T-cell (primary cell): ENCODE results near the gene SLC32A1. TPM values are rescaled to one million over a fixed set of nuclear protein-coding genes. Genes with fewer than 3 reads are reported as not detected.

Experiments
- ATAC-seq, 4 experiments: fragments of 200-7000 bp in 3 of 4; fragments of 150-1000 bp in 1 of 4; cut with Tn5 transposase; replicated peaks in 1 of 4; 1 replicate in 3 of 4; 2 replicates in 1 of 4; pipeline ENCODE4 v1.10.0; 2021; ENCODE audit warnings: moderate library complexity in 3 of 4, mild to moderate bottlenecking in 2 of 4, moderate number of reproducible peaks in 1 of 4
- CTCF ChIA-PET, 2 donors: fragments of 300-600 bp; sonication (Branson Sonifier 250); formaldehyde crosslinking; loops; one replicate each; lab custom pipeline; 2022; ENCODE audit warnings: antibody characterized with exemption in 2 of 2; lab: Charles Lee
- POLR2A ChIA-PET, 2 donors: fragments of 300-600 bp; sonication (Branson Sonifier 250); formaldehyde crosslinking; loops; one replicate each; lab custom pipeline; 2022; ENCODE audit warnings: antibody characterized with exemption in 2 of 2; lab: Charles Lee
- DNase-seq, 35 experiments: peaks; one replicate each; pipeline versions ENCODE4 v3.0.0 to v3.0.0-alpha.2; 2013 to 2023
- H3K27ac ChIP-seq: one replicate; pipeline ENCODE4 v1.5.1; 2013; ENCODE audit warnings: low read length
- H3K27me3 ChIP-seq, 2 experiments: replicated peaks in 1 of 2; 1 replicate in 1 of 2; 2 replicates in 1 of 2; pipeline versions ENCODE4 v1.6.1 to v1.7.0; 2013; ENCODE audit warnings: low read length in 1 of 2, mixed read lengths in 1 of 2; ENCODE audit not compliant: control insufficient read depth in 2 of 2, insufficient read depth in 2 of 2; ENCODE audit errors: extremely low read depth in 1 of 2
- H3K36me3 ChIP-seq, 2 donors: 1 replicate in 1 of 2; 2 replicates in 1 of 2; pipeline versions ENCODE4 v1.6.1 to v1.7.0; 2013; ENCODE audit warnings: low read length in 1 of 2; ENCODE audit not compliant: control insufficient read depth in 2 of 2, insufficient read depth in 1 of 2; ENCODE audit errors: extremely low read depth in 1 of 2
- H3K4me1 ChIP-seq, 2 experiments: 1 replicate in 1 of 2; 2 replicates in 1 of 2; pipeline versions ENCODE4 v1.6.1 to v1.7.0; 2013; ENCODE audit warnings: low read length in 2 of 2, mixed read lengths in 1 of 2; ENCODE audit not compliant: insufficient read depth in 2 of 2, control insufficient read depth in 1 of 2; ENCODE audit errors: extremely low read depth in 1 of 2
- H3K4me3 ChIP-seq, 2 donors: 1 replicate in 1 of 2; 2 replicates in 1 of 2; pipeline versions ENCODE4 v1.5.1 to v1.7.0; 2013; ENCODE audit warnings: mild to moderate bottlenecking in 2 of 2, low read length in 1 of 2, moderate library complexity in 1 of 2; ENCODE audit not compliant: control insufficient read depth in 1 of 2; ENCODE audit errors: extremely low read depth in 1 of 2
- H3K9me3 ChIP-seq: 2 replicates; pipeline ENCODE4 v1.7.0; 2013
- H3K27ac Mint-ChIP-seq, 2 donors: one replicate each; pipeline ENCODE4 v1.8.0; 2020 to 2021; ENCODE audit warnings: mild to moderate bottlenecking in 2 of 2, mixed read lengths in 2 of 2
- H3K27me3 Mint-ChIP-seq, 2 donors: one replicate each; pipeline ENCODE4 v1.8.0; 2021 to 2022; ENCODE audit warnings: mixed read lengths in 2 of 2
- H3K36me3 Mint-ChIP-seq: one replicate; pipeline ENCODE4 v1.8.0; 2021; ENCODE audit warnings: mixed read lengths
- H3K4me1 Mint-ChIP-seq, 3 donors: one replicate each; pipeline ENCODE4 v1.8.0; 2020 to 2022; ENCODE audit warnings: mixed read lengths in 3 of 3, mild to moderate bottlenecking in 1 of 3
- H3K4me3 Mint-ChIP-seq, 3 donors: one replicate each; pipeline ENCODE4 v1.8.0; 2020 to 2022; ENCODE audit warnings: mild to moderate bottlenecking in 3 of 3, mixed read lengths in 3 of 3, moderate library complexity in 3 of 3
- H3K9me3 Mint-ChIP-seq, 3 donors: one replicate each; pipeline ENCODE4 v1.8.0; 2020 to 2022; ENCODE audit warnings: mixed read lengths in 3 of 3
- WGBS: methylation state at CpG from one replicate; pipeline ENCODE4 v1.1.5; 2013; ENCODE audit warnings: missing lambda C conversion rate; ENCODE audit not compliant: insufficient coverage; 5-methylcytosine and 5-hydroxymethylcytosine counted together
- total RNA-seq, 35 experiments: library from RNA in 6 of 35; stranded (reverse) in 6 of 35; fragments of 120-200 nt in 1 of 35; gene quantifications; one replicate each; pipeline versions ENCODE4 v1.2.1 to v1.2.4 and lab custom pipeline; 2013 to 2026

The SLC32A1 gene
- total RNA-seq, 5 donors from 2014 or later (not counting 1 experiment from before 2014, with no cell fraction given): not detected

DNA sequence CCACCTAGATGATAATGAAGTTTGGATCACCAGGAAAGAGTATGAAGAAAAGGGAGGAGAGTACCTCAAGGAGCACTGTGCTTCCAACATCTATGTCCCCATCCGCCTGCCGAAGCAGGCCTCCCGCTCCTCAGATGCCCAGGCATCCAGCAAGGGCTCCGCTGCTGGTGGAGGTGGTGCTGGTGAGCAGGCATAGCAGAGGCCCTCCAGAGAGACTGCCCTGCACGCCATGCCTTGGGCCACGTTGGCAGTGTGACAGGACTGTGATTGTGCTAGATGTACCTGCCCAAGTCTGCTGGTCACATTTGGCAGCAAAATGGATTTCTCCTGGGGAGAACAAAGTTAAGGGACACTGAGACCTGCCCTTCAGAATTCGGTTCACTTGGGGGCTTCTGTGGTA is 47.3 kb downstream of the SLC32A1 start:
- WGBS: 86% methylated on average over 5 of the region's 7 CpGs
- peaks cover 0 to 3% of the 10 kb centered on the region in 2 experiments for H3K4me1 ChIP-seq
- H3K36me3 ChIP-seq: peaks cover 11 to 67% of the 10 kb centered on the region in 2 donors
- no peak for ATAC-seq
- no peaks in the 10 kb centered on the region for H3K27me3 ChIP-seq
- no peak overlapping the region for H3K27ac ChIP-seq
- Mint-ChIP-seq H3K9me3 (peaks cover 0 to 13% (median 7%) of the 10 kb centered on the region in 3 donors), H3K4me3 (no peak overlapping the region), H3K36me3 (peaks cover 70% of the 10 kb centered on the region), H3K27ac (no peak overlapping the region), H3K27me3 (no peaks in the 10 kb centered on the region), H3K4me1 (peaks cover 0 to 3% (median 0%) of the 10 kb centered on the region in 3 donors)
- ChIA-PET CTCF (no interaction called here), POLR2A (interaction anchor here (0.5 to 0.6 kb wide), 2 partner anchors 18 to 286 kb away, joined by 4 to 8 read pairs; no protein-coding TSS in a partner anchor)
- DNase-seq: no peak
- no peak overlapping the region for H3K4me3 ChIP-seq
- no peaks in the 10 kb centered on the region for H3K9me3 ChIP-seq

DNA sequence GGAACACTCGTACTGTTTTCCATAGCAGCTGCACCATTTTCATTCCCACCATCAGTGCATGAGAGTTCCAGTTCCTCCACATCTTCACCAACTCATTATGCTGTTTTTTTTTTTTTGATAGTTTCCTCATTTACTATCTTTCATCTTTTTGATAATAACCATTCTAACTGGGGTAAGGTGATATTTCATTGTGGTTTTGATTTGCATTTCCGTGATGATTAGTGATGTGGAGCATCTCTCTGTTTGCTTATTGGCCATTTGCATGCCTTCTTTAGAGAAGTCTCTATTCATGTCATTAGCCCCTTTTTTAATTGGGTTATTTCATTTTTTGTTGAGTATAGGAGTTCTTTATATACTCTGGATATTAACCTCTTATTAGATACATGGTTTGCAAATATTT is 49.9 kb downstream of the SLC32A1 start:
- H3K4me3 ChIP-seq: no peak overlapping the region
- H3K27me3 Mint-ChIP-seq: no peaks in the 10 kb centered on the region
- peaks cover 0 to 13% (median 7%) of the 10 kb centered on the region in 3 donors for H3K9me3 Mint-ChIP-seq
- no peak overlapping the region for H3K27ac ChIP-seq
- H3K36me3 ChIP-seq: peaks cover 11 to 45% of the 10 kb centered on the region in 2 donors
- peaks cover 56% of the 10 kb centered on the region for H3K36me3 Mint-ChIP-seq
- peak overlapping the region in 1 of 2 donors; percentile 25 for H3K27ac Mint-ChIP-seq
- no peak overlapping the region for H3K4me3 Mint-ChIP-seq
- peaks cover 0 to 3% (median 0%) of the 10 kb centered on the region in 3 donors for H3K4me1 Mint-ChIP-seq
- POLR2A ChIA-PET: no interaction called here
- CTCF ChIA-PET: no interaction called here
- no peaks in the 10 kb centered on the region for H3K9me3 ChIP-seq
- ATAC-seq: no peak
- no peaks in the 10 kb centered on the region for H3K27me3 ChIP-seq
- peaks cover 0 to 3% of the 10 kb centered on the region in 2 experiments for H3K4me1 ChIP-seq
- WGBS: no CpG with 5 or more reads among the region's 2 CpGs
- no peak for DNase-seq

DNA sequence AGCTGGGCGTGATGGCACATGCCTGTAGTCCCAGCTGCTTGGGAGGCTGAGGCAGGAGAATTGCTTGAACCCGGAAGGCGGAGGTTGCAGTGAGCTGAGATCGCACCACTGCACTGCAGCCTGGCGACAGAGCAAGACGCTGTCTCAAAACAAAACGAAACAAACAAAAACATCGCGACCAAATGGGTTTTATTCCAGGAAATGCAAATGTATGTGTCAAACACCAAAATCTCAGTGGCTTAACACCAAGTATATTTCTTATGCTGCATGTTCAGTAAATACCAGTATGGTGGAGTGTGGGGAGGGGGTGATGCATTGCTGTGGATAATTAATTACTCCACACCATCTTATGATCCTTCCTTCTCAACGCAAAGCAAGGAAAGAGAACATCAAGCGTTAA is 52.1 kb downstream of the SLC32A1 start:
- 83% methylated on average over 4 of the region's 11 CpGs for WGBS
- Histone ChIP-seq H3K36me3 (peaks cover 6 to 24% of the 10 kb centered on the region in 2 donors), H3K27me3 (no peaks in the 10 kb centered on the region), H3K4me3 (no peak overlapping the region), H3K9me3 (no peaks in the 10 kb centered on the region), H3K4me1 (peaks cover 3 to 5% of the 10 kb centered on the region in 2 experiments), H3K27ac (no peak overlapping the region)
- H3K36me3 Mint-ChIP-seq: peaks cover 39% of the 10 kb centered on the region
- CTCF ChIA-PET: interaction anchor here in 1 of 2 donors (0.7 to 1.0 kb wide), 2 partner anchors 30 to 83 kb away, joined by 3 read pairs; no protein-coding TSS in a partner anchor
- H3K27ac Mint-ChIP-seq: peak overlapping the region in 1 of 2 donors; percentile 44
- POLR2A ChIA-PET: no interaction called here
- no peak overlapping the region for H3K4me3 Mint-ChIP-seq
- H3K27me3 Mint-ChIP-seq: no peaks in the 10 kb centered on the region
- DNase-seq (peak in 7 of 35 experiments; percentile 4 to 51 (median 18)), ATAC-seq (no peak)
- H3K9me3 Mint-ChIP-seq: peaks cover 0 to 13% (median 7%) of the 10 kb centered on the region in 3 donors
- peaks cover 0 to 10% (median 5%) of the 10 kb centered on the region in 3 donors for H3K4me1 Mint-ChIP-seq

Other genes with a start within 250 kb of the SLC32A1 start
- not detected for gene ADIG, start 143.3 kb upstream of the SLC32A1 start, total RNA-seq
- under 1 TPM in 1 of 5 donors, not detected in 4; 0.28 TPM for gene ARHGAP40, start 122.7 kb upstream of the SLC32A1 start, total RNA-seq
- gene ACTR5, start 24.0 kb downstream of the SLC32A1 start, total RNA-seq: 10 to 100 TPM; 15.8 to 20.1 (median 18.8) TPM
- gene PPP1R16B, start 81.2 kb downstream of the SLC32A1 start, total RNA-seq: 10 to 100 TPM; 32.0 to 58.5 (median 50.2) TPM
- 1 to 10 TPM; 1.3 to 4.0 (median 2.4) TPM for gene FAM83D, start 201.9 kb downstream of the SLC32A1 start, total RNA-seq
- gene DHX35, start 237.9 kb downstream of the SLC32A1 start, total RNA-seq: 10 to 100 TPM in 3 of 5 donors, 1 to 10 TPM in 2; 8.6 to 11.5 (median 11.2) TPM